Right lobe of liver (tissue), 4 donors: Measurements from ENCODE around the gene CNTRL.

ENCODE experiments used
- POLR2A ChIP-seq: fragments of 450-650 bp; IDR thresholded peaks from one replicate; pipeline ENCODE4 v1.6.1; 2017; ENCODE audit warnings: antibody characterized with exemption, mild to moderate bottlenecking
- TF ChIP-seq, protein P1 (sequence below), 4 donors: fragments of 200-600 bp in 3 of 4; fragments of 450-650 bp in 1 of 4; IDR thresholded peaks; one replicate each; pipeline versions ENCODE4 v1.5.1 to v1.8.0; 2016 to 2022; ENCODE audit warnings: antibody characterized with exemption in 4 of 4, mild to moderate bottlenecking in 2 of 4
- donor health status: DM: no; HTN: no; CAD: no.
- donor health status: DM: no; HTN: no; CAD: no.
- donor health status: DM: no; HTN: yes; CAD: no.

GRCh38 chr9:121059513-121059912 is 15.2 kb upstream of the CNTRL start:
- TF ChIP-seq, protein P1, sequence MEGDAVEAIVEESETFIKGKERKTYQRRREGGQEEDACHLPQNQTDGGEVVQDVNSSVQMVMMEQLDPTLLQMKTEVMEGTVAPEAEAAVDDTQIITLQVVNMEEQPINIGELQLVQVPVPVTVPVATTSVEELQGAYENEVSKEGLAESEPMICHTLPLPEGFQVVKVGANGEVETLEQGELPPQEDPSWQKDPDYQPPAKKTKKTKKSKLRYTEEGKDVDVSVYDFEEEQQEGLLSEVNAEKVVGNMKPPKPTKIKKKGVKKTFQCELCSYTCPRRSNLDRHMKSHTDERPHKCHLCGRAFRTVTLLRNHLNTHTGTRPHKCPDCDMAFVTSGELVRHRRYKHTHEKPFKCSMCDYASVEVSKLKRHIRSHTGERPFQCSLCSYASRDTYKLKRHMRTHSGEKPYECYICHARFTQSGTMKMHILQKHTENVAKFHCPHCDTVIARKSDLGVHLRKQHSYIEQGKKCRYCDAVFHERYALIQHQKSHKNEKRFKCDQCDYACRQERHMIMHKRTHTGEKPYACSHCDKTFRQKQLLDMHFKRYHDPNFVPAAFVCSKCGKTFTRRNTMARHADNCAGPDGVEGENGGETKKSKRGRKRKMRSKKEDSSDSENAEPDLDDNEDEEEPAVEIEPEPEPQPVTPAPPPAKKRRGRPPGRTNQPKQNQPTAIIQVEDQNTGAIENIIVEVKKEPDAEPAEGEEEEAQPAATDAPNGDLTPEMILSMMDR (IDR thresholded peaks at IDR 0.05) = no peak
- TF ChIP-seq POLR2A = no peak
